Left ventricle myocardium inferior (tissue), 1 donor: Measurements from ENCODE around the gene SULF2. TPM values are rescaled to one million over a fixed set of nuclear protein-coding genes. Genes with fewer than 3 reads are reported as not detected.
"Not testable (repeated sequence)": the region's sequence is repeated elsewhere in the genome, so short reads cannot be mapped to it uniquely, and the experiment has no call there.

Source experiments
- DNase-seq: peaks from one replicate; pipeline ENCODE4 v3.0.0-alpha.2; 2020
- H3K27ac ChIP-seq: fragments of 200-600 bp; replicated peaks from 2 replicates; pipeline ENCODE4 v1.8.0; 2021
- H3K27me3 ChIP-seq: fragments of 200-600 bp; 2 replicates; pipeline ENCODE4 v1.8.0; 2021; ENCODE audit warnings: low read depth
- H3K36me3 ChIP-seq: fragments of 200-600 bp; 2 replicates; pipeline ENCODE4 v1.8.0; 2021
- H3K4me1 ChIP-seq: fragments of 200-600 bp; 2 replicates; pipeline ENCODE4 v1.8.0; 2021
- H3K4me3 ChIP-seq: fragments of 200-600 bp; 2 replicates; pipeline ENCODE4 v1.8.0; 2021; ENCODE audit warnings: mild to moderate bottlenecking, moderate library complexity
- H3K9me3 ChIP-seq: fragments of 200-600 bp; replicated peaks from 2 replicates; pipeline ENCODE4 v1.8.0; 2021
- CTCF ChIP-seq: fragments of 200-600 bp; IDR thresholded peaks from 2 replicates; pipeline ENCODE4 v1.8.0; 2021; ENCODE audit warnings: antibody characterized with exemption, mild to moderate bottlenecking, borderline replicate concordance
- intact Hi-C: fragments of 100-400 bp; cut with micrococcal nuclease; formaldehyde crosslinking; loops from one replicate; pipeline ENCODE4 v1.11.0; 2022
- long read RNA-seq: library from polyadenylated mRNA; unstranded; transcript quantifications from one replicate; pipeline ENCODE4 v2.0.0, GENCODE V29; 2021
- total RNA-seq: library from RNA; stranded (reverse); fragmentation: NEBNext Ultra II Directional; extraction: Animal tissue kit (Norgen Biotek cat#: 25700); gene quantifications from one replicate; pipeline ENCODE4 v1.2.1, GENCODE V29; 2021
- donor health status: DM: no; HTN: yes; CAD: no; lungs with severe emphysema.

SULF2 gene
- total RNA-seq: 40.7 TPM
- long read RNA-seq, full-length matches to known transcripts: 8 of 101 reads
- long read RNA-seq, partial matches to known transcripts: 10 of 101 reads
- long read RNA-seq, other reads (novel, unspliced or antisense): 83 of 101 reads

GRCh38 chr20:47785311-47785853 is at the start of gene SULF2:
Gene SULF2, minus strand, starts transcription at chr20:47785481. Its CDS starts 28,118 bp downstream, at chr20:47757363.
- peak; percentile 46 for DNase-seq
- TF ChIP-seq CTCF: no peak
- Histone ChIP-seq H3K27me3 (peaks cover 45% of the 10 kb centered on the region), H3K4me1 (peaks cover 47% of the 10 kb centered on the region), H3K4me3 (peak within 1 kb of the TSS; percentile 69), H3K27ac (peak within 1 kb of the TSS; percentile 84), H3K9me3 (no peaks in the 10 kb centered on the region), H3K36me3 (no peaks in the 10 kb centered on the region)
- intact Hi-C loops: loop anchor here (10.0 kb wide), 1 partner anchor 829 kb away; no protein-coding TSS in a partner anchor

DNA sequence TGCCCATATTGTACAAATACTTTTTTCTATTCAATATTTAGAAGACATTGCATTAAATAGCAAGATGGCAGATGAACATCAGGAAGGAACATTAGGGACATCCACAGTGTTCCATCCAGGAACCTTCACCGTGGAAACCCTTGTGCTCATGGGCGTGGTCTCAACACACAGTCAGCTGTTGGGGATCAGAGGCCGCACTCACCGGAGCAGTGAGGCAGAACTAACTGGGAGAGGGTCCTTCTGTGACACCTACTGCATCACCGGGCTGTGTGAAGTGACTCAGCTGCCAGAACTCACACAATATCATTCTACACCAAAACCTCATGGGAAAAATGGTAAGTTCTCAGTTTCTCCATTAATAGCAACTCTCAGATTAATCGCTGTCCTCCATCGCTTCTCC is 46.4 kb upstream of the SULF2 start:
- intact Hi-C loops, H3K27me3 ChIP-seq: not testable (repeated sequence)

GRCh38 chr20:47826716-47827115 is 41.4 kb upstream of the SULF2 start:
- H3K4me1 ChIP-seq, H3K4me3 ChIP-seq, H3K9me3 ChIP-seq, H3K36me3 ChIP-seq, intact Hi-C loops, H3K27ac ChIP-seq, DNase-seq: not testable (repeated sequence)
- peaks cover 42% of the 10 kb centered on the region for H3K27me3 ChIP-seq

More for the DNA sequence above, 46.4 kb upstream of the SULF2 start:
- H3K4me3 ChIP-seq, H3K9me3 ChIP-seq, H3K4me1 ChIP-seq, H3K27ac ChIP-seq, H3K36me3 ChIP-seq, DNase-seq: not testable (repeated sequence)

DNA sequence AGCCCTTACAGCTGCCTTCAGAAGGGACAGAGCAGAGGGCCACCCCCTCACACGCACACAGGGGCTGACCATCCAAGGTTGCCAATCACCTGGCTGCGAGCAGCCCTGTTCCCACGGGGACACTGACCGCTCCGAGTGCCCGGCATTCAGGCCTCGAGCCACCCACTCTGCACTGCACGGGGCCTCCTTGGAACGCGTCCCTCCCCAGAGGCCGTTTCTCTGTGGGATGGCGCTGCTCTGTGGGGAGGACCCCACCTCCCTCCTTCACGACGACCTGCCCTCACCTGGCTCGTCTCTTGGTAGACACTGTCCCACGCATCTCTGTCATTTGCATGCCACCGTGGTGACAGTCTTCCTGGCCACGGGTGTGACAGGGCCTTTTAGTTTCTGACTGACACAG is 40.7 kb upstream of the SULF2 start:
- H3K4me3 ChIP-seq, DNase-seq, H3K9me3 ChIP-seq, H3K4me1 ChIP-seq, H3K27ac ChIP-seq, H3K36me3 ChIP-seq, intact Hi-C loops: not testable (repeated sequence)
- H3K27me3 ChIP-seq: peaks cover 49% of the 10 kb centered on the region

GRCh38 chr20:47825011-47825762 is 39.9 kb upstream of the SULF2 start:
- intact Hi-C loops: no loop called here
- Histone ChIP-seq H3K9me3 (no peaks in the 10 kb centered on the region), H3K27ac (no peak overlapping the region), H3K27me3 (peaks cover 58% of the 10 kb centered on the region), H3K36me3 (no peaks in the 10 kb centered on the region), H3K4me1 (no peaks in the 10 kb centered on the region), H3K4me3 (no peak overlapping the region)
- no peak for DNase-seq
- no peak for TF ChIP-seq CTCF

- H3K36me3 ChIP-seq, DNase-seq, intact Hi-C loops, H3K27ac ChIP-seq, H3K4me1 ChIP-seq, H3K4me3 ChIP-seq, H3K9me3 ChIP-seq: not testable (repeated sequence)
- H3K27me3 ChIP-seq: peaks cover 70% of the 10 kb centered on the region
These were observed 38.7 kb upstream of the SULF2 start for GRCh38 chr20:47823941-47824340.

DNA sequence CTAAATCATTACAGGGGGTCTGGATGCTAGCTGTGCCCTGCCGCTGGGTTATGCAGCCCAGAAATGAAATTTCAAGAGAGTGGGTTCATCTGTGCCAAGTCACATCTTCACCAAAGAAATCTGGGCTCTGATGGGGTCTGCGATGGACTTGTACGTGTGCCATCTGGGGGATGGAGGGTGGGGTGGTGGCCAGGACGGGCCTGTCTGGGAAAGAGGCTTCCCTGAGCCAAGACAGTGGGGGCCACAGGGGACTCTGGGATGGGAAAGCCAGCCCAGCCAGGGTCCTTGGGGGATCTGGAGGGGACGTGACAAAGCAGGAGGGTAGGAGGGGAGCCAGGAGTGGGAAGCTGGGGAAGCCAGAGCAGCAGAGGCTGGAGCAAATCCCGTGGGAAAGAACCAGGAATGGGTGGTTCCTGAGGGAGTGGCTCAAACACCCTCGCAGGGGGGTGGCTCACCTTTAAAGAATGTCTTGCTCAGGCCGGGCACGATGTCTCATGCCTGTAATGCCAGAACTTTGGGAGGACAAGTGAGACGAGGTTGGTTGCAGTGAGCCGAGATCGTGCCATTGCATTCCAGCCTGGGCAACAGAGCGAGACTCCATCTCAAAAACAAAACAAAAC is 36.3 kb upstream of the SULF2 start:
- Histone ChIP-seq H3K9me3 (no peaks in the 10 kb centered on the region), H3K4me3 (no peak overlapping the region), H3K27ac (no peak overlapping the region), H3K36me3 (no peaks in the 10 kb centered on the region), H3K4me1 (no peaks in the 10 kb centered on the region), H3K27me3 (peaks cover 91% of the 10 kb centered on the region)
- no peak for DNase-seq
- no peak for TF ChIP-seq CTCF
- intact Hi-C loops: no loop called here
